ENCODE data around the gene CCDC158.

CCDC158 gene

GRCh38 chr4:76375703-76376102 lies 45.2 kb downstream of the CCDC158 start:
- DNase-seq (ENCODE audit: low read depth): no peak
- TF ChIP-seq CTCF (IDR thresholded peaks at IDR 0.05; ENCODE audit: low read depth, low read length, missing control alignments): no peak
- no peak overlapping the region for H3K4me3 ChIP-seq (ENCODE audit: low read depth, low read length)

- no peak for DNase-seq (ENCODE audit: low read depth)
- TF ChIP-seq CTCF (IDR thresholded peaks at IDR 0.05; ENCODE audit: low read depth, low read length, missing control alignments): no peak
- H3K4me3 ChIP-seq (ENCODE audit: low read depth, low read length): no peak overlapping the region
Observed at GRCh38 chr4:76374798-76375197, 46.1 kb downstream of the CCDC158 start.

GRCh38 chr4:76373919-76374552 lies 46.9 kb downstream of the CCDC158 start:
- TF ChIP-seq CTCF (IDR thresholded peaks at IDR 0.05; ENCODE audit: low read depth, low read length, missing control alignments): no peak
- DNase-seq (ENCODE audit: low read depth): no peak
- H3K4me3 ChIP-seq (ENCODE audit: low read depth, low read length): no peak overlapping the region

GRCh38 chr4:76366737-76367136 lies 54.2 kb downstream of the CCDC158 start:
- TF ChIP-seq CTCF (IDR thresholded peaks at IDR 0.05; ENCODE audit: low read depth, low read length, missing control alignments): no peak
- no peak overlapping the region for H3K4me3 ChIP-seq (ENCODE audit: low read depth, low read length)
- DNase-seq (ENCODE audit: low read depth): no peak

GRCh38 chr4:76365636-76366035 lies 55.3 kb downstream of the CCDC158 start:
- TF ChIP-seq CTCF (IDR thresholded peaks at IDR 0.05; ENCODE audit: low read depth, low read length, missing control alignments): no peak
- no peak for DNase-seq (ENCODE audit: low read depth)
- H3K4me3 ChIP-seq (ENCODE audit: low read depth, low read length): no peak overlapping the region

GRCh38 chr4:76364763-76365162 lies 56.2 kb downstream of the CCDC158 start:
- no peak for TF ChIP-seq CTCF (IDR thresholded peaks at IDR 0.05; ENCODE audit: low read depth, low read length, missing control alignments)
- DNase-seq (ENCODE audit: low read depth): no peak

GRCh38 chr4:76363556-76364290 lies 57.2 kb downstream of the CCDC158 start:
- H3K4me3 ChIP-seq (ENCODE audit: low read depth, low read length): no peak overlapping the region
- TF ChIP-seq CTCF (IDR thresholded peaks at IDR 0.05; ENCODE audit: low read depth, low read length, missing control alignments): no peak
- DNase-seq (ENCODE audit: low read depth): no peak

More at GRCh38 chr4:76364763-76365162, 56.2 kb downstream of the CCDC158 start:
- no peak overlapping the region for H3K4me3 ChIP-seq (ENCODE audit: low read depth, low read length)
